SW 1271 (cell line): ENCODE results near the gene TSPAN4.

ENCODE experiments used
- DNase-seq, 2 experiments: peaks; one replicate each; lab custom pipeline; 2025; lab: John Stamatoyannopoulos, UW

The TSPAN4 gene

GRCh38 chr11:836700-837099, 6.0 kb upstream of the TSPAN4 start:
- no peak for DNase-seq

GRCh38 chr11:837189-837989, 5.3 kb upstream of the TSPAN4 start:
- DNase-seq: no peak

- no peak for DNase-seq
Measured at GRCh38 chr11:837990-838307, 4.7 kb upstream of the TSPAN4 start.

GRCh38 chr11:838441-839279, 4.0 kb upstream of the TSPAN4 start:
- DNase-seq: peak in 1 of 2 experiments; percentile 64

GRCh38 chr11:839280-839623, 3.4 kb upstream of the TSPAN4 start:
- no peak for DNase-seq

GRCh38 chr11:839875-840617, 2.6 kb upstream of the TSPAN4 start:
- no peak for DNase-seq

- DNase-seq: no peak
Measured at GRCh38 chr11:841981-842369, 677 bp upstream of the TSPAN4 start.

GRCh38 chr11:843086-843734, 558 bp downstream of the TSPAN4 start:
- DNase-seq: no peak

GRCh38 chr11:843818-844692, 1.4 kb downstream of the TSPAN4 start:
- DNase-seq: peak; percentile 88 to 90

- peak in 1 of 2 experiments; percentile 67 for DNase-seq
Measured at GRCh38 chr11:844693-845644, 2.3 kb downstream of the TSPAN4 start.

GRCh38 chr11:845872-846495, 3.3 kb downstream of the TSPAN4 start:
- DNase-seq: no peak

GRCh38 chr11:846496-847098, 3.9 kb downstream of the TSPAN4 start:
- DNase-seq: no peak

- no peak for DNase-seq
Measured at GRCh38 chr11:847876-848275, 5.2 kb downstream of the TSPAN4 start.

- DNase-seq: no peak
Measured at GRCh38 chr11:848380-848931, 5.8 kb downstream of the TSPAN4 start.

GRCh38 chr11:849104-849824, 6.6 kb downstream of the TSPAN4 start:
- no peak for DNase-seq

GRCh38 chr11:849951-850774, 7.5 kb downstream of the TSPAN4 start:
- DNase-seq: no peak
